ENCODE results near the gene ENTHD1. TPM values are rescaled to one million over a fixed set of nuclear protein-coding genes. Genes with fewer than 3 reads are reported as not detected.

The ENTHD1 gene, protein sequence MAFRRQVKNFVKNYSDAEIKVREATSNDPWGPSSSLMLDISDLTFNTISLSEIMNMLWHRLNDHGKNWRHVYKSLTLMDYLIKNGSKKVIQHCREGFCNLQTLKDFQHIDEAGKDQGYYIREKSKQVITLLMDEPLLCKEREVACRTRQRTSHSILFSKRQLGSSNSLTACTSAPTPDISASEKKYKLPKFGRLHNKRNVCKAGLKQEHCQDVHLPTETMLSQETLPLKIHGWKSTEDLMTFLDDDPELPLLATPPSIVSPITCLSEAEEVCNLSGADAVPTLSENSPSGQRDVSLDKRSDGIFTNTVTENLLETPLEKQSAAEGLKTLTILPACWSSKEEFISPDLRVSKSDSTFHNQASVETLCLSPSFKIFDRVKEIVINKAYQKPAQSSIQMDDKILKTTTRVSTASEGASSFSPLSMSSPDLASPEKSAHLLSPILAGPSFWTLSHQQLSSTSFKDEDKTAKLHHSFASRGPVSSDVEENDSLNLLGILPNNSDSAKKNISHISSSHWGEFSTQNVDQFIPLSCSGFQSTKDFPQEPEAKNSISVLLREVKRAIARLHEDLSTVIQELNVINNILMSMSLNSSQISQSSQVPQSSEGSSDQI
- polyA plus RNA-seq = not detected in 2 replicates

GRCh38 chr22:39893526-39893925, at the start of gene ENTHD1:
Gene ENTHD1 (minus strand): TSS chr22:39893760. CDS start chr22:39887748, 6,012 bp downstream.

GRCh38 chr22:39900306-39901227, 7.0 kb upstream of the ENTHD1 start, which contains the start of gene GRAP2:
Gene GRAP2 (plus strand): TSS chr22:39901084. CDS start chr22:39947107, 46,023 bp downstream.

Other genes starting within 250 kb of the ENTHD1 start
- gene GRAP2, start 7.3 kb upstream of the ENTHD1 start, polyA plus RNA-seq = not detected in 2 replicates
- not detected in 2 replicates for gene TMA7B, start 66.6 kb upstream of the ENTHD1 start, polyA plus RNA-seq
- not detected in 2 replicates for gene FAM83F, start 101.2 kb upstream of the ENTHD1 start, polyA plus RNA-seq

All from Purkinje cell (primary cell).